Measurements from ENCODE around the gene LRIG2.

Gene LRIG2

DNA sequence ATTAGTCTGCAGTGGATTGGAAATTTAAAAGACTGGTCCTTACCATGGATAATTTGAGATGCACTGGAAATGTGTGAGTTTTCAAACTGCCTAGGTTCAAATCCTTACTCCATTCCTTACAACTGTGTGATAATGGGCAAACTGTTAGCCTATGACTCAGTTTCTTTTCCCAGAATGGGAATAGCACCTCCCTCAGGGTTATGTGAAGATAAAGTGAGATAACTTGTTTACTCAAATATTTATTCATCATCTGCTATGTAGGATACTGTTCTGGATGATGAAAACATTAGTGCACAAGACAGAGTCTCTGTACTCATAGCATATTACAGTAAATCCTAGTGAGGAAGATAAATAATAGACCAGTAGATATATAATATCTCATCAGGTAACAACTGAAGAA, 28.6 kb downstream of the LRIG2 start:
- H3K27ac ChIP-seq (ENCODE audit: low read length): no peak overlapping the region
- peaks cover 54 to 61% of the 10 kb centered on the region in 2 donors for H3K36me3 ChIP-seq (ENCODE audit: control insufficient read depth in 1 of 2, insufficient read depth in 2 of 2, low read length in 2 of 2)
- H3K4me1 ChIP-seq (ENCODE audit: control insufficient read depth in 1 of 2, insufficient read depth in 2 of 2, low read length in 2 of 2): no peaks in the 10 kb centered on the region
- no peaks in the 10 kb centered on the region for H3K9me3 ChIP-seq (ENCODE audit: control insufficient read depth in 1 of 2, low read length in 2 of 2)
- H3K27me3 ChIP-seq (ENCODE audit: low read depth, low read length): no peaks in the 10 kb centered on the region
- H3K4me3 ChIP-seq (ENCODE audit: low read depth in 1 of 2, low read length in 2 of 2): no peak overlapping the region

DNA sequence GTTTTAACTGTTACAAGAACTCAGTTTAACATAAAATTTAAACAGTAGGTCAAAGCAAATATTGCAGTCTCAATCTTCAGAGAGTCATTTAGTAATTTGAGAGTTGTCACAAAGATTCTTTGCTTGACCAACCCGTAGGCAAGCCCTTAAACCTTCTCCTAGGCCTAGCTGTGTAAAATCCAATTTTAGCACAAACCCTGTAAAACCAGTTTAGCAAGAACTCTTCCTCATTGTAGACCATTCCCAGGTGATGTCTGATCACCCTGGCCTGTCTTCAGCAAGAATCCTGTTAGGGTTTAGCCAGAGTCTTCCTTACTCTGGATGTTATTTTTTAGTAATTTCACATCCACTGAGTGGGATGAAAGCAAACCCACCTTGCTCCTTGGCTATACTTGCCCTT, 30.1 kb downstream of the LRIG2 start:
- H3K9me3 ChIP-seq (ENCODE audit: control insufficient read depth in 1 of 2, low read length in 2 of 2): no peaks in the 10 kb centered on the region
- H3K4me3 ChIP-seq (ENCODE audit: low read depth in 1 of 2, low read length in 2 of 2): no peak overlapping the region
- no peaks in the 10 kb centered on the region for H3K27me3 ChIP-seq (ENCODE audit: low read depth, low read length)
- H3K36me3 ChIP-seq (ENCODE audit: control insufficient read depth in 1 of 2, insufficient read depth in 2 of 2, low read length in 2 of 2): peaks cover 56 to 57% of the 10 kb centered on the region in 2 donors
- H3K4me1 ChIP-seq (ENCODE audit: control insufficient read depth in 1 of 2, insufficient read depth in 2 of 2, low read length in 2 of 2): no peaks in the 10 kb centered on the region
- no peak overlapping the region for H3K27ac ChIP-seq (ENCODE audit: low read length)

DNA sequence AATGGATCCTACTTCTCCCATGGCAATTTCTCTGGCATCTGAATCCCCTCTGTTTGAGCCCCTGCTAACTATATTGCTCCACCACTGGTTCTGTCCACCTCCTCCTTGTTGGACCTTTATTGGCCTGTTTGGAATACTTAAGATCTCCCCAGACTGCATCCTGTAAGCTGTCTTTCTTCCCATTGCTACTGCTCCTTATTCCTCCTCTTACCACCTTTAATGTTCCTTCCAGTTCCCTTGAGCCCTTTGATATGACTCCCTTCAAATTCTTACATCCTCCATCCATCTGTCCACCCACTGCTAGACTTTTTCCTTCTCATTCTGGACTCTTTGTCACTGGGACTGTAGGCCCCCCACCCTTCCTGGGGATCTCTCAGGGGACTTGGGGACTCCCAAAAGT, 31.0 kb downstream of the LRIG2 start:
- no peaks in the 10 kb centered on the region for H3K27me3 ChIP-seq (ENCODE audit: low read depth, low read length)
- no peaks in the 10 kb centered on the region for H3K9me3 ChIP-seq (ENCODE audit: control insufficient read depth in 1 of 2, low read length in 2 of 2)
- H3K36me3 ChIP-seq (ENCODE audit: control insufficient read depth in 1 of 2, insufficient read depth in 2 of 2, low read length in 2 of 2): peaks cover 54% of the 10 kb centered on the region in 2 donors
- no peak overlapping the region for H3K27ac ChIP-seq (ENCODE audit: low read length)
- no peak overlapping the region for H3K4me3 ChIP-seq (ENCODE audit: low read depth in 1 of 2, low read length in 2 of 2)
- no peaks in the 10 kb centered on the region for H3K4me1 ChIP-seq (ENCODE audit: control insufficient read depth in 1 of 2, insufficient read depth in 2 of 2, low read length in 2 of 2)

DNA sequence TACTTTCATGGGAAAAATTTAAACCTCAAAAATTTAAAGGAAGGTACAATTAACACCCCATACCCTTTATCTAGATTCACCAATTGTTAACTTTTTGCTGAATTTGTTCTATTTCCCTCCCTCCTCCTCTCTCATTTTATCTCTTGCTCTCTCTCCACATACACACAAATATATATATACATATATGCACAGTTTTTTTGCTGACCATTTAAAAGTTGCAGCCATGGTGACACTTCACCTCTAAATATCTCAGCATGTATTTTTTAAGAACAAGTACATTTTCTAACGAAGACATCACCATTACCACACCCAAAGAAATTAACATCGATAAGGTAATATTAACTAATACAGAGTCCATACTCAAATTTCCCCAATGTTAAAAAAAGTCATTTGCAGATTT, 33.9 kb downstream of the LRIG2 start:
- Histone ChIP-seq H3K27me3 (ENCODE audit: low read depth, low read length) (no peaks in the 10 kb centered on the region), H3K9me3 (ENCODE audit: control insufficient read depth in 1 of 2, low read length in 2 of 2) (no peaks in the 10 kb centered on the region), H3K36me3 (ENCODE audit: control insufficient read depth in 1 of 2, insufficient read depth in 2 of 2, low read length in 2 of 2) (peaks cover 55 to 58% of the 10 kb centered on the region in 2 donors), H3K4me1 (ENCODE audit: control insufficient read depth in 1 of 2, insufficient read depth in 2 of 2, low read length in 2 of 2) (no peaks in the 10 kb centered on the region), H3K27ac (ENCODE audit: low read length) (no peak overlapping the region), H3K4me3 (ENCODE audit: low read depth in 1 of 2, low read length in 2 of 2) (no peak overlapping the region)

DNA sequence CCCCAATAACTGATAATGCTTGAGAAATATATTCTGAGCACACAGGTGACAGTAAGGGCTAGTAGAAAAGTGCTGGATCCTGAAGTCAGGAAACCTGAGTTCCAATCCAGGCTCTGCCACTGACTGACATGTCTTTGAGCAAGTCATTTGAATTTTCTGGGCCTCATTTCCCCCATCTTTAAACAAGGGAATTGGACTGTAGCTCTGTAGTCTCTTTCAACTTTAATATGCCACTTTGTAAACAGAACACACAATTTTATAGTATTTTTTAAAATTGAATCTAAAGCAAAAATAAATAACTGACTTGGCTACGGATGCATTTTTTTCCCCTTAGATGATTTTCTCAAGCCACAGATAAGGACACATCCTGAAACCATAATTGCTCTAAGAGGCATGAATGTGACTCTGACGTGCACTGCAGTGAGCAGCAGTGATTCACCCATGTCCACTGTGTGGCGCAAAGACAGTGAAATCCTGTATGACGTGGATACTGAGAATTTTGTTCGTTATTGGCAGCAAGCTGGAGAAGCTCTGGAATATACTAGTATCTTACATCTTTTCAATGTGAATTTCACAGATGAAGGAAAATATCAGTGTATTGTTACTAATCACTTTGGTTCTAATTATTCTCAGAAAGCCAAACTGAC, 37.0 kb downstream of the LRIG2 start:
- Histone ChIP-seq H3K4me1 (ENCODE audit: control insufficient read depth in 1 of 2, insufficient read depth in 2 of 2, low read length in 2 of 2) (no peaks in the 10 kb centered on the region), H3K36me3 (ENCODE audit: control insufficient read depth in 1 of 2, insufficient read depth in 2 of 2, low read length in 2 of 2) (peaks cover 54 to 57% of the 10 kb centered on the region in 2 donors)

DNA sequence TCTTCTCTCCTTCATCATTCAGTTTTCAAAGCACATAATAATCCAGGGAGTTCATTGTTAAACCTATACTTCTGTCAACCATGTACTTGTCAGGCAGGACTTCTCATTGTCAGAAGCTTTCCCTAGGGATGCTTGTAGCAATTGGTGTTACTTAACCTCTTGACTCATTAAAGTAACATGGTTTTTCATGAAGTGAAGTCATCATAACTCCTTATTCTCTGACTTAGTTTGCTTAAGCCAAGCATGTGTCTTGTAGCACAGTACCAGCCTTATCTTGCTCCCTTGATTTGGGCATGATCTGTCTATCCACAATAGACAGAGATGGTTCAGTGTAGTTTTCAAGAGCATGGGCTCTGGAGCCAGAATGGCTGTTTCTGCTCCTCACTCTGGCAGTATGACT, 45.3 kb downstream of the LRIG2 start:
- peaks cover 52 to 67% of the 10 kb centered on the region in 2 donors for H3K36me3 ChIP-seq (ENCODE audit: control insufficient read depth in 1 of 2, insufficient read depth in 2 of 2, low read length in 2 of 2)
- H3K27me3 ChIP-seq (ENCODE audit: low read depth, low read length): no peaks in the 10 kb centered on the region

More for the DNA sequence above, 37.0 kb downstream of the LRIG2 start:
- Histone ChIP-seq H3K27me3 (ENCODE audit: low read depth, low read length) (no peaks in the 10 kb centered on the region), H3K4me3 (ENCODE audit: low read depth in 1 of 2, low read length in 2 of 2) (no peak overlapping the region), H3K9me3 (ENCODE audit: control insufficient read depth in 1 of 2, low read length in 2 of 2) (no peaks in the 10 kb centered on the region), H3K27ac (ENCODE audit: low read length) (peak overlapping the region; percentile 67)

DNA sequence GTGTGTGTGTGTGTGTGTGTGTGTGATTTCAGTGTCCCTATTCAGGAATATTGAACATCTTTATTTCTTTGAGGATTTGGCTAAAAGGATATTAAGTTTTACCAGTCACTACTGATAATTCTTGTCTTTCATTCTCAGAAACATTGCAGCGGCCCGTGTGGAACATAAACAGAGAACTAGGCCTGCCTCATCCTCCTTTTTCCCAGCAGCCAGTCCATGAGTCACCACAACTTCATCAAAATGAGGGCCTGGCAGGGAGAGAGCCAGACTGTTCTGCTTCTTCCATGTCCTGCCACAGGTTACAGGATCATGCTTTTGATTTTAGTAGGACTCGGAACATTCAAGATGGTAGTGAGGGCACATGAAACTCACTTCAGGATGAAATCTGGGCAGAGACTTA, 50.7 kb downstream of the LRIG2 start:
- peak overlapping the region; percentile 56 for H3K27ac ChIP-seq (ENCODE audit: low read length)
- peaks cover 0 to 11% of the 10 kb centered on the region in 2 donors for H3K4me1 ChIP-seq (ENCODE audit: control insufficient read depth in 1 of 2, insufficient read depth in 2 of 2, low read length in 2 of 2)
- no peaks in the 10 kb centered on the region for H3K27me3 ChIP-seq (ENCODE audit: low read depth, low read length)
- H3K36me3 ChIP-seq (ENCODE audit: control insufficient read depth in 1 of 2, insufficient read depth in 2 of 2, low read length in 2 of 2): peaks cover 45 to 51% of the 10 kb centered on the region in 2 donors
- H3K4me3 ChIP-seq (ENCODE audit: low read depth in 1 of 2, low read length in 2 of 2): no peak overlapping the region
- no peaks in the 10 kb centered on the region for H3K9me3 ChIP-seq (ENCODE audit: control insufficient read depth in 1 of 2, low read length in 2 of 2)

More for the DNA sequence above, 45.3 kb downstream of the LRIG2 start:
- no peaks in the 10 kb centered on the region for H3K4me1 ChIP-seq (ENCODE audit: control insufficient read depth in 1 of 2, insufficient read depth in 2 of 2, low read length in 2 of 2)
- no peak overlapping the region for H3K27ac ChIP-seq (ENCODE audit: low read length)
- no peaks in the 10 kb centered on the region for H3K9me3 ChIP-seq (ENCODE audit: control insufficient read depth in 1 of 2, low read length in 2 of 2)
- no peak overlapping the region for H3K4me3 ChIP-seq (ENCODE audit: low read depth in 1 of 2, low read length in 2 of 2)

DNA sequence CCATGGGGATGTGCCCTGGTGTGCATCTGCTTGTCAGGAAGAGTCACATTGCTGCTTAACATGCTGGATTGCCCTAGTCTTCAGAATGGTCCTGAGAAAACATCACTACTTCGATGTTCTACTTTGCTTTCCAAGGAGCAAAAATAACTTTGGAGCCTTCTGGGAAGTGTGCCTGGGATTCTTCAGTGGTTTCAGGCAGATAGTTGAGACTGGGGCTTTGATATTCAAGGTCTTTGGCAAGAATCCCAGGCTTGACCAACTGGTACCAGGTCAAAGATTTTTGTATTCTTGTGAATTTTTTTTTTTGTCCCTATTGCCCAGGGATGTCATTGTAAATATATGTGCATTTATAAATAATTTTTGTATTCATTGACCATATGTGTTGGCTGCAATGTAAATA, 51.4 kb downstream of the LRIG2 start:
- no peaks in the 10 kb centered on the region for H3K9me3 ChIP-seq (ENCODE audit: control insufficient read depth in 1 of 2, low read length in 2 of 2)
- H3K4me1 ChIP-seq (ENCODE audit: control insufficient read depth in 1 of 2, insufficient read depth in 2 of 2, low read length in 2 of 2): peaks cover 0 to 11% of the 10 kb centered on the region in 2 donors
- no peak overlapping the region for H3K4me3 ChIP-seq (ENCODE audit: low read depth in 1 of 2, low read length in 2 of 2)
- peak overlapping the region; percentile 56 for H3K27ac ChIP-seq (ENCODE audit: low read length)
- H3K36me3 ChIP-seq (ENCODE audit: control insufficient read depth in 1 of 2, insufficient read depth in 2 of 2, low read length in 2 of 2): peaks cover 39 to 46% of the 10 kb centered on the region in 2 donors
- H3K27me3 ChIP-seq (ENCODE audit: low read depth, low read length): no peaks in the 10 kb centered on the region

DNA sequence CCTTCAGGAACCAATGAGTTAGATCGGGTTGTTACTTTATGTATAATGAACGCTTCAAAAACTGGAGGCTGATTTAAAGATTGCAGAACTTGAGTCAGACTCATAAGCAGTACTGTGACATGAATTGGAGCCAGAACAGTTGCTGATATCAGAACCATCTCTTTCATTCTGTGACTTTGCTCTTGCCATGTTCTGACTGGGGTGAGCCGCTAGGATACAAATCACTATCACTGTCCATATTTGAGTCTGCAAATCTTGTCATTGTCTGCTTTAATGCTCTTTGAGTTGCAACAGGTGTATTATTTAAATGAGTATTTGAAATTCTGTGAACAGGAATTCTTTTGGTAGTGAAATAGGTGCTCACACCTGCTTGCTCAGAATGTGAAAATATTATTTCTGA, 52.5 kb downstream of the LRIG2 start:
- no peak overlapping the region for H3K27ac ChIP-seq (ENCODE audit: low read length)
- no peaks in the 10 kb centered on the region for H3K27me3 ChIP-seq (ENCODE audit: low read depth, low read length)
- no peaks in the 10 kb centered on the region for H3K9me3 ChIP-seq (ENCODE audit: control insufficient read depth in 1 of 2, low read length in 2 of 2)
- H3K4me3 ChIP-seq (ENCODE audit: low read depth in 1 of 2, low read length in 2 of 2): no peak overlapping the region
- peaks cover 0 to 11% of the 10 kb centered on the region in 2 donors for H3K4me1 ChIP-seq (ENCODE audit: control insufficient read depth in 1 of 2, insufficient read depth in 2 of 2, low read length in 2 of 2)
- peaks cover 30 to 41% of the 10 kb centered on the region in 2 donors for H3K36me3 ChIP-seq (ENCODE audit: control insufficient read depth in 1 of 2, insufficient read depth in 2 of 2, low read length in 2 of 2)

DNA sequence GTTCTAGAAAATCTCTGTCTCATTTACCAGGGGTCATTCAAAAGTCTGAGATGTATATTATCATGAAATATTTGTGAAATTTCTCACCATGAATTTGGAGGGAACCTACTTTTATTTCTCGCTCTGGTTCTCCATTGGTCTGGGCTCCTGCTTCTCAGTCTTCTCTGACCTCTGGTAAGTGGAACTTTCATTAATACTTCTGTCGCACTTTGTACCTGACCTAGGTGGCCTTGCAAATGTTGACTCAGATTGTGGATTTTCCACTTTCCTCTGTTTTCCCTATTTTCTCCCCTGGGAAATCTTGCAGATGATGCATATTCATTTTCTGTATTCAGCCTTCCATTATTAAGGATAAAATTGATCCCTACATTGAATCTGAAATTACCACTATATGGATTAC, 53.2 kb downstream of the LRIG2 start:
- no peaks in the 10 kb centered on the region for H3K27me3 ChIP-seq (ENCODE audit: low read depth, low read length)
- no peak overlapping the region for H3K27ac ChIP-seq (ENCODE audit: low read length)
- H3K4me3 ChIP-seq (ENCODE audit: low read depth in 1 of 2, low read length in 2 of 2): no peak overlapping the region
- H3K9me3 ChIP-seq (ENCODE audit: control insufficient read depth in 1 of 2, low read length in 2 of 2): no peaks in the 10 kb centered on the region
- H3K4me1 ChIP-seq (ENCODE audit: control insufficient read depth in 1 of 2, insufficient read depth in 2 of 2, low read length in 2 of 2): peaks cover 0 to 11% of the 10 kb centered on the region in 2 donors
- H3K36me3 ChIP-seq (ENCODE audit: control insufficient read depth in 1 of 2, insufficient read depth in 2 of 2, low read length in 2 of 2): peaks cover 26 to 37% of the 10 kb centered on the region in 2 donors

DNA sequence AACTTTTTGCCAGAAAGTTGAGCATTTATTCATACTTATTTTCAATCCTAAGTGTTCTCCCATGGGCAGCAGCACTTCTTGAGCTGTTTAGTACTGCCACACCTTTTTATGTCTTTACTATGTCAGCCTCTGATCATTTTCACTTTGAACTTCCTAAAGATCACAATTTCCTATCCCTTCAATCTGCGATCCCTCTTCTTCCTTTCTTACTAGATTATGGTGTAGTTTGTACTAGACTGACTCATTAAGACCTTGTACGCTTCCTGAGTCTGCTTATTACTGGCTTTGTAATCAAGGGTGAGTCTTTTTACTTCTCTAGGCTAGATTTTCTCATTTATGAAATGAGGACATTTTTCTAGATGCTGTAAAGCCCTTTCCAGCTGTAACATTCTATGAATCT, 55.1 kb downstream of the LRIG2 start:
- Histone ChIP-seq H3K36me3 (ENCODE audit: control insufficient read depth in 1 of 2, insufficient read depth in 2 of 2, low read length in 2 of 2) (peaks cover 19 to 29% of the 10 kb centered on the region in 2 donors), H3K4me1 (ENCODE audit: control insufficient read depth in 1 of 2, insufficient read depth in 2 of 2, low read length in 2 of 2) (peaks cover 0 to 11% of the 10 kb centered on the region in 2 donors), H3K9me3 (ENCODE audit: control insufficient read depth in 1 of 2, low read length in 2 of 2) (no peaks in the 10 kb centered on the region), H3K27me3 (ENCODE audit: low read depth, low read length) (no peaks in the 10 kb centered on the region), H3K27ac (ENCODE audit: low read length) (no peak overlapping the region), H3K4me3 (ENCODE audit: low read depth in 1 of 2, low read length in 2 of 2) (no peak overlapping the region)
